OCI-LY3 (cell line): ENCODE results near the gene BMERB1.

Experiments
- CTCF ChIP-seq: fragments of 200-600, 300-600 bp; sonication (generic); IDR thresholded peaks from 2 replicates; pipeline ENCODE4 v1.5.1; 2014; ENCODE audit warnings: antibody characterized with exemption, low read length, low read depth
- EZH2phosphoT487 ChIP-seq: fragments of 200-600 bp; shearing (Covaris generic); IDR thresholded peaks from 2 replicates; pipeline ENCODE4 v1.6.1; 2018; ENCODE audit warnings: antibody characterized with exemption, mixed run types, low read depth

- TF ChIP-seq CTCF, result no peak
- no peak for TF ChIP-seq EZH2phosphoT487
These were observed 27.0 kb downstream of the BMERB1 start for GRCh38 chr16:15461376-15461775.
